ENCODE results near the gene ATG2A. TPM values are rescaled to one million over a fixed set of nuclear protein-coding genes. Genes with fewer than 3 reads are reported as not detected.
A peak's percentile ranks its signal among the peaks of the same experiment; 100 is the strongest.

The ATG2A gene
- total RNA-seq, 1 experiment from 2014 or later = 24.7 TPM

GRCh38 chr11:64856382-64857227 lies 60.4 kb downstream of the ATG2A start:
- H3K4me2 ChIP-seq (ENCODE audit: low read length) = peak overlapping the region; percentile 82
- no peaks in the 10 kb centered on the region for H4K20me1 ChIP-seq (ENCODE audit: insufficient read depth)
- DNase-seq (ENCODE audit: low read depth, low spot score) (peak; percentile 80), ATAC-seq (peak; percentile 68)
- peaks cover 3 to 35% of the 10 kb centered on the region in 2 experiments; a peak in 2 of 4 replicates for H3K36me3 ChIP-seq (ENCODE audit: control insufficient read depth in 1 of 2, insufficient read depth in 2 of 2, low read length in 2 of 2)
- H3K9ac ChIP-seq (ENCODE audit: low read length) = peak overlapping the region; percentile 65
- no peaks in the 10 kb centered on the region for H3K9me2 ChIP-seq (ENCODE audit: insufficient read depth)
- no peaks in the 10 kb centered on the region for H3K9me3 ChIP-seq (ENCODE audit: control insufficient read depth in 1 of 2, insufficient read depth in 1 of 2, low read depth in 1 of 2, low read length in 2 of 2)
- RAD21 ChIA-PET (ENCODE audit: low non-redundant PET in 1 of 2, low total read pairs in 2 of 2, uncharacterized antibody in 2 of 2, unreplicated experiment in 2 of 2) = no interaction called here
- POLR2A ChIA-PET = interaction anchor here (0.9 to 9.0 kb wide), 7 partner anchors 8 to 406 kb away, joined by 3 to 56 read pairs (median 4); partner anchors contain the start of genes EHD1, POLA2 and SF1
- no peaks in the 10 kb centered on the region for H3K27me3 ChIP-seq (ENCODE audit: insufficient read depth, low read length)
- no peak overlapping the region for H2AFZ ChIP-seq (ENCODE audit: low read depth, low read length, poor library complexity, severe bottlenecking)
- peak overlapping the region; percentile 5 to 31; a peak in 2 of 4 replicates for H3K4me3 ChIP-seq (replicated peaks in 1 of 2; ENCODE audit: low read depth in 1 of 2, low read length in 2 of 2)
- no TSS peak for BruUV-seq (replicated peaks)
- H3K27ac ChIP-seq (ENCODE audit: low read depth, low read length) = peak overlapping the region; percentile 99
- peaks cover 57 to 81% of the 10 kb centered on the region in 2 experiments for H3K4me1 ChIP-seq (ENCODE audit: control insufficient read depth in 1 of 2, insufficient read depth in 2 of 2, low read length in 2 of 2)
- peaks cover 51% of the 10 kb centered on the region for H3K79me2 ChIP-seq (ENCODE audit: insufficient read depth, low read length)
- intact Hi-C loops (cut with micrococcal nuclease) = no loop called here
- CTCF ChIA-PET = interaction anchor here (1.2 to 3.1 kb wide), 2 partner anchors 9 to 31 kb away, joined by 3 to 17 read pairs; no protein-coding TSS in a partner anchor
- TF ChIP-seq EZH2 (IDR thresholded peaks at IDR 0.05) = no peak
- TF ChIP-seq POLR2AphosphoS5 (IDR thresholded peaks at IDR 0.05; ENCODE audit: low read depth, low read length) = peak; percentile 64; the same call in 1 of the 2 replicates
- TF ChIP-seq ZBTB33 (IDR thresholded peaks at IDR 0.05; ENCODE audit: extremely low read depth, insufficient replicate concordance, low read length) = no peak
- TF ChIP-seq POLR2A (IDR thresholded peaks at IDR 0.05; ENCODE audit: borderline replicate concordance, extremely low read depth, insufficient read depth, insufficient read length) = no peak
- TF ChIP-seq EGR1 (IDR thresholded peaks at IDR 0.05; ENCODE audit: low read depth) = no peak
- no peak for TF ChIP-seq ATF3 (IDR thresholded peaks at IDR 0.05)
- TF ChIP-seq TCF7L2 (IDR thresholded peaks at IDR 0.05; ENCODE audit: borderline replicate concordance, extremely low read depth, insufficient read depth, insufficient read length) = peak; percentile 66
- TF ChIP-seq ZFX (IDR thresholded peaks at IDR 0.05) = peak; percentile 48; the same call in 1 of the 2 replicates
- no peak for TF ChIP-seq EZH2phosphoT487 (IDR thresholded peaks at IDR 0.05; ENCODE audit: borderline replicate concordance)
- no peak for TF ChIP-seq SIN3A (IDR thresholded peaks at IDR 0.05; ENCODE audit: low read depth)
- no peak for TF ChIP-seq CBX3 (IDR thresholded peaks at IDR 0.05; ENCODE audit: low read depth)
- TF ChIP-seq ZNF274 (IDR thresholded peaks at IDR 0.05; ENCODE audit: low read depth, low read length) = no peak
- TF ChIP-seq YY1 (IDR thresholded peaks at IDR 0.05; ENCODE audit: extremely low read depth, insufficient replicate concordance, low read depth, low read length) = peak; percentile 59
- TF ChIP-seq SP1 (IDR thresholded peaks at IDR 0.05; ENCODE audit: low read depth) = no peak

Measured in HCT116 (cell line).